ENCODE results near the gene CTSG.
"Not testable (repeated sequence)": the region's sequence is repeated elsewhere in the genome, so short reads cannot be mapped to it uniquely, and the experiment has no call there.

Gene CTSG

DNA sequence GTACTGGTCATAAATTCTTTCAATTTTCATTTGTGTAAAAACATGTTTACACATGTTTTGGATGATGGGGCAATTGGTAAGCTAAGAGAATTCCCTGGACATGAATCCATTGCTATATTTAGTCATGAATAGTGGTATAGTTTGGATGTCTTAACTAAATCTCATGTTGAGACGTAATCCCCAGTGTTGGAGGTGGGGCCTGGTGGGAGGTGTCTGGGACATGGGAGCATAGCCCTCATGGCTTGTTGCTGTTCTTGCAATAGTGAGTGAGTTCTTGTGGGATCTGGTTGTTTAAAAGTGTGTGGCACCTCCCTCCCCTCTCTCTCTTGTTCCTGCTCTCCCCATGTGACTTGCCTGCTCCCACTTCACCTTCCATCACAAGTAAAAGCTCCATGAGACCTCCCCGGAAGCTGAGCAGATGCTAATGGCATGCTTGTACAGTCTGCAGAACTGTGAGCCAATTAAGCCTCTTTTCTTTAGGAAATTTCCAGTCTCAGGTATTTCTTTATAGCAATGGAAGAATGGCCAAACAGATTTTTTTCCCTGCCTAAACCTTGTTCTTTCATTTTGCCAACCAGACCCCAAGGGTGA lies 33.6 kb downstream of the CTSG start:
- DNase-seq (ENCODE audit: low read depth in 2 of 2) = no peak

DNA sequence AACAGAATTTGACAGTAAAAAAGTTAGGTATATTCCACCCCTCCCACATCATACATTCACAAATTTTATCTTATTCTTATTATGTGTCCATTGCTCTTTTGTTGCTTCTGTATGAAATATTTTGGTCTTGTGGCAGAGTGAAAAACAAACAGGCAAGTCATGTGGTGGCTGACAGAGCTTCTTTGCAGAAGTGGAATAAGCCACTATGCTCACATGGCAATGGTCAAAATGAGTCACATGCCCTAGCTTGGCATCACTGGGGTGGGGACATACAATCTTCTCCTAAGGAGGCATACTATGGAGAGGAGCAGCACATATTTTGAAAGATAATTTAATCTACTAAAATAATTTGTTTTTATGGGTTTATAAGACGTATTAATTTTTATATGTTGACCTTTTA lies 40.3 kb downstream of the CTSG start:
- no peak for DNase-seq (ENCODE audit: low read depth in 2 of 2)

DNA sequence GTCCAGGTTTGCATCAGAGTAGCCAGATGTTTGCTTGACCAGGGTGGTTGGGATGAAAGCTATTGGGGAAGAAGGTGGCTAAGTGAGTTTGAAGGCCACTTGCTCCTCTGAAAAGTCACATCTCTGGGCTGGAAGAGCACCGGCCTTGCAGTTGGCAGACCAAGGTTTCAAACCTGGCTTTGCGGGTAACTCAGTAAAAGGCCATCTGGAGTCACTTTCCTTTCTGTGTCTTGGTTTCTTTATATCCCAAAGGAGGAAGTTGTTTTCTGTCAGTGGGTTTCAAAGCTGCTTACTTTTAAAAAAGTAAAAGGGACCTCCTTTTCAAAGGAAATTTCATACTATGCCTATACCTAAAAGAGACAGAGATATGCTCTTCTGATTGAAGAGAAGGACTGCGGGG lies 41.8 kb downstream of the CTSG start:
- DNase-seq (ENCODE audit: low read depth in 2 of 2) = no peak

DNA sequence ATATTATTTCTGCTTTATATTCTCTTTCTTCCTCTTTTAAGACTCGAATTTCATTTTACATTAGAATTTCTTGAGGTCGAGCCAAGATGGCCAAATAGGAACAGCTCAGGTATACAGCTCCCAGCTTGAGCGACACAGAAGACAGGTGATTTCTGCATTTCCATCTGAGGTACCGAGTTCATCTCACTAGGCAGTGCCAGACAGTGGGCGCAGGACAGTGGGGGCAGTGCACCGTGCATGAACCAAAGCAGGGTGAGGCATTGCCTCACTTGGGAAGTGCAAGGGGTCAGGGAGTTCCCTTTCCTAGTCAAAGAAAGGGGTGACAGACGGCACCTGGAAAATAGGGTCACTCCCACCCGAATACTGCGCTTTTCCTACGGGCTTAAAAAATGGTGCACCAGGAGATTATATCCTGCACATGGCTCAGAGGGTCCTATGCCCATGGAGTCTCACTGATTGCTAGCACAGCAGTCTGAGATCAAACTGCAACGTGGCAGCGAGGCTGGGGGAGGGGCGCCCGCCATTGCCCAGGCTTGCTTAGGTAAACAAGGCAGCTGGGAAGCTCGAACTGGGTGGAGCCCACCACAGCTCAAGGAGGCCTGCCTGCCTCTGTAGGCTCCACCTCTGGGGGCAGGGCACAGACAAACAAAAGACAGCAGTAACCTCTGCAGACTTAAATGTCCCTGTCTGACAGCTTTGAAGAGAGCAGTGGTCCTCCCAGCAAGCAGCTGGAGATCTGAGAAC lies 50.0 kb downstream of the CTSG start:
- DNase-seq (ENCODE audit: low read depth in 2 of 2) = not testable (repeated sequence)

Data from fibroblast of skin of left quadriceps (primary cell).